Esophagus squamous epithelium (tissue), 4 donors: ENCODE results near the gene SCN2A.

Experiments
- POLR2A ChIP-seq, 4 donors: fragments of 450-650 bp; IDR thresholded peaks; one replicate each; pipeline ENCODE4 v1.6.1; 2017; ENCODE audit warnings: antibody characterized with exemption in 4 of 4, mild to moderate bottlenecking in 4 of 4, moderate library complexity in 3 of 4
- TF ChIP-seq, protein P1 (sequence below), 6 experiments: fragments of 450-650 bp in 4 of 6; fragments of 200-600 bp in 2 of 6; sonication (generic) in 2 of 6; IDR thresholded peaks; one replicate each; pipeline ENCODE4 v1.5.1; 2016 to 2019; ENCODE audit warnings: antibody characterized with exemption in 6 of 6, mild to moderate bottlenecking in 4 of 6, moderate library complexity in 4 of 6

DNA sequence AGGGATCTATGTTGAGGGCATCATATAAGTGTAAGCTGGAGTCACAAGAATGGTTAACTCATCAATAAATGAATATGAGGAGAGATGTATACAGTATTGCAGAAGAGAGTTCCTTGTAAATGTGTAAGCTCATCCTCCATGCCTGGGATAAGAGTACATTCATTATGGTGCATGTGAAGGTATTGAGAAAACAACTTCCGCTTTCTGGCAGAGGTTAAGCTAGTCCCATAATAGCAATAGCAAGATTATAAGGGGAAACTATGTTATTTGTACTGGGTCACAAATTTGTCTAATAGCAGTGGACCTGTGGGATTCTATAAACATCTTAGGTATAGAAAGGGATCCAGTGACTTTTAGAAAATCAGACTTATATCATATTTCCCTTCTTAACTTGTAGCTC, 44.1 kb downstream of the SCN2A start:
- TF ChIP-seq, protein P1, sequence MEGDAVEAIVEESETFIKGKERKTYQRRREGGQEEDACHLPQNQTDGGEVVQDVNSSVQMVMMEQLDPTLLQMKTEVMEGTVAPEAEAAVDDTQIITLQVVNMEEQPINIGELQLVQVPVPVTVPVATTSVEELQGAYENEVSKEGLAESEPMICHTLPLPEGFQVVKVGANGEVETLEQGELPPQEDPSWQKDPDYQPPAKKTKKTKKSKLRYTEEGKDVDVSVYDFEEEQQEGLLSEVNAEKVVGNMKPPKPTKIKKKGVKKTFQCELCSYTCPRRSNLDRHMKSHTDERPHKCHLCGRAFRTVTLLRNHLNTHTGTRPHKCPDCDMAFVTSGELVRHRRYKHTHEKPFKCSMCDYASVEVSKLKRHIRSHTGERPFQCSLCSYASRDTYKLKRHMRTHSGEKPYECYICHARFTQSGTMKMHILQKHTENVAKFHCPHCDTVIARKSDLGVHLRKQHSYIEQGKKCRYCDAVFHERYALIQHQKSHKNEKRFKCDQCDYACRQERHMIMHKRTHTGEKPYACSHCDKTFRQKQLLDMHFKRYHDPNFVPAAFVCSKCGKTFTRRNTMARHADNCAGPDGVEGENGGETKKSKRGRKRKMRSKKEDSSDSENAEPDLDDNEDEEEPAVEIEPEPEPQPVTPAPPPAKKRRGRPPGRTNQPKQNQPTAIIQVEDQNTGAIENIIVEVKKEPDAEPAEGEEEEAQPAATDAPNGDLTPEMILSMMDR (IDR thresholded peaks at IDR 0.05): no peak
- no peak for TF ChIP-seq POLR2A (IDR thresholded peaks at IDR 0.05)
